Left lobe of liver (tissue), 2 donors: Measurements from ENCODE around the gene VDR. TPM values are rescaled to one million over a fixed set of nuclear protein-coding genes. Genes with fewer than 3 reads are reported as not detected.
A peak's percentile ranks its signal among the peaks of the same experiment; 100 is the strongest.

Experiments
- ATAC-seq: fragments of 200-7000 bp; cut with Tn5 transposase; one replicate; pipeline ENCODE4 v1.9.1; 2020; ENCODE audit warnings: mild to moderate bottlenecking, moderate library complexity
- DNase-seq: peaks from one replicate; pipeline ENCODE4 v3.0.0-alpha.2; 2020; ENCODE audit warnings: low spot score
- total RNA-seq: library from RNA; stranded (reverse); gene quantifications from one replicate; pipeline ENCODE4 v1.2.1, GENCODE V29; 2021
- donor health status: DM: no; HTN: no; CAD: no; lungs with moderate emphysema.
- donor health status: DM: no; HTN: yes; CAD: no.

Gene VDR
- total RNA-seq, 1 donor from 2014 or later = 0.28 TPM

- no peak for ATAC-seq
- DNase-seq = no peak
These were observed 8.8 kb downstream of the VDR start for GRCh38 chr12:47896022-47896421.

DNA sequence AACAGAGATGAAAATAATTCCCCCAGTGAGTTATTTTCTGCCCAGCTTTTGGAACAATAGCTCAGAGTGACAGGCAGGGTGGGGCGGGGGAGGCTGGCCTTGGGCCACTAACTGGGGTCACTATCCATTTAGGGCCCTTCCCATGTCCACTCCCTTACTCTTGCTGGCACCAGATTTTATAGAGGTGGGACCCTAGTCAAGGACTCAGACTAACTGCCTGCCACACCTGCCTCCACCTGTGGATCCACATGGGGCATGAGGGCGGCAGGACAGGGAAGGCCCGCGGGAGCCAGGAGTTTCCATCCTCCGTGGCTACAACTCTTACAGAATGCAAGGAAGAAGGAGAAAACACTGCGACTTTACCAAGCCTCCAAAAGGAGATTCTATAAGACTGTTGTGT lies 10.1 kb downstream of the VDR start:
- no peak for ATAC-seq
- DNase-seq = no peak

DNA sequence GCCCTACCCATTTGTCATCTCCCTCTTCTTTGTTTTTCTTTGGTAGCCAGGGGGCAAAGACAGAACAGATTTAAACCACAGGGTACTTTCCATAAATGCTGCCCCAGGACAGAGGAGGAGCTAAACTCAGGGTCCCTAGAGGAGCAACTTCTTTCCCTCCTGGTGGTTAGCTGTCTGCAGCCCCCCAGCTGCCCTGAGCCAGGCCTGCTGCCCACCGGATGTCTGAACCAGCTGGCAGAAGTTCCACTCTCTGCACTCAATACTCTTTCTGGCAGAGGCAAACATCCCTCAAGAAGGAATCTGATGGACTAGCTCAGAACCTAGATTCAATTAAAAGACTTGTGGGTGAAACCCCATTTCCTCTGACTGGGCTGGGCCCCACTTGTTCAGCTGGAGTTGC lies 10.7 kb downstream of the VDR start:
- ATAC-seq (no peak), DNase-seq (no peak)

- DNase-seq = no peak
- no peak for ATAC-seq
These were observed 12.0 kb downstream of the VDR start for GRCh38 chr12:47892819-47893218.

GRCh38 chr12:47891356-47891755 lies 13.4 kb downstream of the VDR start:
- ATAC-seq (peak; percentile 37), DNase-seq (no peak)

GRCh38 chr12:47889040-47889439 lies 15.8 kb downstream of the VDR start:
- ATAC-seq = peak; percentile 48
- DNase-seq = no peak

GRCh38 chr12:47888153-47888819 lies 16.5 kb downstream of the VDR start:
- no peak for DNase-seq

DNA sequence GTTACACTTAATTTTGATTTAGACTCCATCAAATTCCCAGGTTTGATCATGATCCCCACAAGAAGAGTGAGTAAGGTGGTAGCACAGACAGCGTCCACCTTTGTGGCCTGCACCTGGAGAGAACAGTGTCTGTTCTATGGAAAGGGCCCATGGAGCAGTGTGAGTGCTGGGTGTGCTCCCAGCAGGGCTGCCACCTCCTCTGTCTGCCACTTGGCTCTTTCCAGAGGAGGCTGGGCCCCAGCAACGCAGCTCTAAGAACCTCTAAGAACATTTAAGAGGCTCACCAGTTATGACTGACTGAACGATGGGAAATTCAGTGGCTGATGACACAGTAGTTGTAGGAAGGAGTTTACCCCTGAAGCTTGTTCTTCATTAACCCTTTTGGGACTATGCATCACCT lies 17.3 kb downstream of the VDR start:
- no peak for DNase-seq
- ATAC-seq = no peak

More at GRCh38 chr12:47888153-47888819, 16.5 kb downstream of the VDR start:
- no peak for ATAC-seq

GRCh38 chr12:47886510-47887240 lies 18.1 kb downstream of the VDR start:
- ATAC-seq (no peak), DNase-seq (no peak)

DNA sequence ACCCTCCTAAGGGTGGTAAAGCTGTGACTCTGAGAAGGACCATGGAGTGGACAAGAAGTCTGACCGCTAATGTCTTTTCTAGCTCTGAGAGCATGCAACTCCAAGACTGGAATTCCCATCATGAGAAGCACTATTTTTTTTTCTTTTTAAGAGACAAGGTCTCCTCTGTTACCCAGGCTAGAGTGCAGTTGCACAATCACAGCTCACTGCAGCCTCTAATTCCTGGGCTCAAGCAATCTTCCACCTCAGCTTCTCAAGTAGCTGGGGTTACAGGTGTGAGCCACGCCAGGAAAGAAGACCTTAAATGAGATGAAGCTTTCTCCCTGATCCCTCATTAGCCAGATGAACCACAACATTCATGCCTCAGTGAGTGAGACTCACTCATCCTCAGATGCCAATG lies 19.2 kb downstream of the VDR start:
- no peak for ATAC-seq
- DNase-seq = no peak

DNA sequence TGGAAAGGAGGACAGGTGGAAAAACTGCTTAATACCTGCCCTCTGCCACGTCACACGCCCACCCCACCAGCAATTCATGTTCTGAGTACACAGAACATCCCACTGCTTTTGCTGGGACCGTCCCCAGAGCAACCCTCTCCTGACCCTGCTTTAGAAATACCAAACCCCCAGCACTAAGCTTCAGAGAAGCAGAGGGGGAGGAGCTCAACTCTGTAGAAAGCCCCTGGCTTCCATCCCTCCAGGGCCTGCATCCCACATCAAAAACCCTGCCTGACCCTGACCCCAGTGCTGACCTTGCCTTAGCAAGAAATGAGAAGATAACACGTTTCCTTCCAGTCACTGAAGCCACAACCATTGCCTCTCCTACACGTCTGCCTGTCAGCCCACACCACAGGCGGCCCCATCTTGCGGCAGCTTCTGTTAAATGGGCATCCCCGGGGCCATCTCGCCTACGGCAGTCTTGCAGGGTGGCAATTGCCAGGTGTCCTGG lies 19.7 kb downstream of the VDR start:
- ATAC-seq = no peak
- DNase-seq = no peak

- ATAC-seq (no peak), DNase-seq (no peak)
These were observed 20.3 kb downstream of the VDR start for GRCh38 chr12:47884501-47884900.

DNA sequence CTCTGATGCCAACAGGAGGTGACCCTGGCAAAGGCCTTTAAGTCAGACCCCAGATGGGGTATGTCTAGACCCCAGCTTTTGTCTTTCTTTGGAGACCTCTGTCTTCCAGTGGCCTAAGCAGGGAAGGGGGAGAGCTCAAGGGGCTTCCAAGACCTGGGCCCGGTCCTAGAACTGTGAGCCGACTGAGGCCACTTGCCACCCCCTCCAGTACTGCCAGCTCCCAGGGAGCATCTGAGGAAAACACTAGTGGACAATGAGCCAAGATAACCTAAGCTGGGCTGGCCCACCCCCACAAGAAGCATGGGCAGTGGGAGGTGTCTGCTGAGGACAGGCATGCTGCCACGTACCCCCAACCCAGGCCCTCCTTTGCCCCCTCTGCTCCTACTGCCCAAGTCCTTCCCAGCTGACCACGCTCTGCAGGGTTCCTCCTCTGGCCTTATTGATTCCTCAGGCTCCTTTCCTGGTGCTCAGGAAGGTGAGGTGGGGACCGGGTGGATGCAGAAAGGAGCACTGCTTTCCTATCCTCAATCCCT lies 21.1 kb downstream of the VDR start:
- no peak for ATAC-seq
- DNase-seq = no peak

DNA sequence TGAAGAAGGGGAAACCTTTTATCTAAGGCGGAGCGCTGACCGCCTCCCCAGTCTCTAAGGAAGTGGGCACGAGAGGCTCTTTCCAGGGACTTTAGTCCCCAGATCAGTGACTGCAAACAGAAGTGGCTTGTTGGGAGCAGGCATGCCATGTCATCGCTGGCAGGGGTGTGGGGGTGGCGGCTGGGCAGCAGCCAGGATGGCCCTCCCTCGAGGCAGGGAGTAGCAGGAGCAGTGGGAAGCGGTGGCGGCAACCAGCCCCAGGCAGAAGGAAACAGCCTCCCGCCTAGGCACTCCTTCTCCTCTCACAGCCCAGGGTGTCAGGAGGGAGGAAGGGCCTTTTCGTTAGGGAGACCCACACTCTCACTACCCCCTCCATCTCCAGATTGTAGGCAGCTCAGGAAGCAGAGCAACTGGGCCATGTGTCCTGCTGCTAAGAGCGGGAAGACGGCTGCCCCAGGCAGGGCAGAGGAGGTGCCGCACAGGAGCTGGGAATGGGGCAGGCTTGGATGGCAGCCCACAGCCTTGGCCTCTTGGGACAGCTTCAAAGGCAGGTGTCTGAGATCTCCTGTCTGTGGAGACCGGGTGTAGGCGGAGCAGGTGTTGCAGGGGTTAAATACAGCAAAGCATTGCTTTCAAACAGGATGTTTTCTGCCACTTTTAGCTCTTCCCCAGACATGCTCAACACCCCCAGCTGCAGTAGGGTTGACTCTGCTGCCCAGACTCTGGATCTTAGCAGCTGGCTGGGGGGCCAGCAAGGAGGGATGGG lies 21.8 kb downstream of the VDR start:
- DNase-seq (no peak), ATAC-seq (no peak)

DNA sequence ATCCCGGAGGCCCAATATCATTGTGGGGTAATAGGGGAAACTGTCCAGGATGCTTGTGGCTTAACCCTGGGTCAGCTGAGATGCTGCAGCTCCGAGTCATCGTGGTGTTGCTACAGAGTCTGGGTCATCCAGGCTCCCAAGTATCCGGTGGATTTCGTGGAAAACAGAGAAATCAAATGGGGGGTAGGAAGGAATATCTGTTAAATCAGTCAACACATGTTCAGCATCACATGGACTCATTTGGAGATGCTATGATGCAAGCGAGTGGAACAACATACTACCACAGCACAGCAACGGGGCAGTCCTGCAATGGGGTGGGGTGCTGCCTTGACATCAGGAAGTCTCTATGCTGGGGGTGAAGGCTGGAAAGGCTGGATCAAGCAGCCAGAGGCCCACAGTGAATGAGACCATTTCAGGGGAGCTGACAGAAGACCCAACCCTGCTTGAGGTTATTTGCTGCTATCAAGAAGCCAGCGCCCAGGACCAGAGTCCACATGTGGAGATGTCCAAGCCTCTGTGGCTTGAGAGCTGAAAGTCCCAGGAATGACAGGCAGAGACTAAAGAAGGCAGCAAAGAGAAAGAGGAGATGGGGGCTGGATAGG lies 22.9 kb downstream of the VDR start:
- ATAC-seq = no peak
- no peak for DNase-seq

DNA sequence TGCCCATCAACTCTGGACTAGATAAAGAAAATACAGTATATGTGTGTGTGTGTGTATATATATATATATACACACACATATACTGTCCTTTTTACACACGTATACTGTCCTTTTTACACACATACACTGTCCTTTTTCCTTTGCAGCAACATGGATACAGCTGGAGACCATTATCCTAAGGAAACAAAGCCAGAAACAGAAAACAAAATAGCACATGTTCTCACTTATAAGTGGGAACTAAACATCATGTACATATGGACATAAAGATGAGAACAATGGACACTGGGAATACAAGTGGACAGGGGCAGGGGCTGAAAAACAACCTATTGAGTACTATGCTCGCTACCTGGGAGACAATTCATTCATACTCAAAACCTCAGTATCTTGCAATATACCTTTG lies 23.7 kb downstream of the VDR start:
- ATAC-seq (no peak), DNase-seq (no peak)

DNA sequence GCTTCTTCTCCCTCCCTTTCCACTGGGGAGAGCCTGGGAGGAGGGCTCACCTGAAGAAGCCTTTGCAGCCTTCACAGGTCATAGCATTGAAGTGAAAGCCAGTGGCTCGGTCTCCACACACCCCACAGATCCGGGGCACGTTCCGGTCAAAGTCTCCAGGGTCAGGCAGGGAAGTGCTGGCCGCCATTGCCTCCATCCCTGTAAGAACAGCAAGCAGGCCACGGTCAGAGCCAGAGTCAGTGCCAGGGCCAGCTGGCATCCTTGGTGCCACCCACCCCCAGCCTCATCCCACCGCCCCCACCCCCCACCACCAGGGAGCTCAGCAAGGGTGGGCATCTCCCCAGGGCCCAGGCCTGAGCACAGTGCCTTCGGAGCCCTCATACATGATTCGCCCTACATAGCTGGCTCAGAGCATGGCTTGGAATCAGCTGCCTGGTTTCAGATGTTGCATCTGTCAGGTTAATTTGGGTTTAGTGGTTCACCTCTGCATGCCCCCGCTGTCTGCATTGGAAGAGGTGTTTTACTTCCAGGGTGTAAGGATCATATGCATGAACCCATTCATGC lies 25.8 kb downstream of the VDR start:
- DNase-seq = no peak

GRCh38 chr12:47878293-47878917 lies 26.4 kb downstream of the VDR start:
- DNase-seq (no peak), ATAC-seq (no peak)

More for the DNA sequence above, 25.8 kb downstream of the VDR start:
- peak; percentile 10 for ATAC-seq

- DNase-seq (no peak), ATAC-seq (no peak)
These were observed 27.7 kb downstream of the VDR start for GRCh38 chr12:47877081-47877480.

DNA sequence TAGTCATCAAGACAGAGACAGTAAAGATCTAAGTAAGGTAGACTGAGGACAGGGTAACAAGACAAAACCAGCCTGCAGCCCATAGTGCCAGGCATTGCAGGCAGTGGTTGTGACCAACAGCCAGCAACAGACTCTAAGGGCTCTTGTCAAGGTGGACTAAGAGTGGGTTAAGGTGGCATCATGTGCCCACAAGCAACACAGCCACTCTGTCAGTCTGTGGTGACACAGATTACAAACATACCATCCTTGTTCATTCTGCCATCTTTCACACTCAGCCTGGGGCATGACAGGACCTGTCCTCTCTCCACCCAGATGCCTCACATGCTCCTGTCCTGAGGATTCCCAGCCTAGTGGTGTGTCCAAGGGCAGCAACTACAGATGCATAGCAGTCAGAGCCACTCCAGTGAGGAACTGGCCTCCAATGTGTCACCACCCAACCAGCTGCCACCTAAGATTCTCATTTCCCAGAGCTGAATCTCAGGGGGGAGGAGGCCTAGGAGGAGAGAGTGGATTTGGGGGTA lies 28.3 kb downstream of the VDR start:
- DNase-seq = no peak
- no peak for ATAC-seq
